ENCODE data around the gene EBLN1. TPM values are rescaled to one million over a fixed set of nuclear protein-coding genes. Genes with fewer than 3 reads are reported as not detected.

The EBLN1 gene
- total RNA-seq, result not detected in 2 replicates

GRCh38 chr10:22217842-22218241 lies at the start of gene EBLN1:
Gene EBLN1, minus strand, starts transcription at chr10:22218015. Its CDS starts 8,032 bp downstream, at chr10:22209983.

Other genes starting within 250 kb of the EBLN1 start
- gene DNAJC1, start 214.3 kb downstream of the EBLN1 start, total RNA-seq, result 47.6 and 48.9 TPM in 2 replicates
- 68.8 and 77.6 TPM in 2 replicates for gene COMMD3, start 98.4 kb upstream of the EBLN1 start, total RNA-seq
- 42.9 and 50.0 TPM in 2 replicates for gene BMI1, start 103.1 kb upstream of the EBLN1 start, total RNA-seq
- 0.06 TPM in 1 of 2 replicates, not detected in the other for gene SPAG6, start 127.5 kb upstream of the EBLN1 start, total RNA-seq

All from aortic smooth muscle cell (primary cell).